K562 treated with DMSO at 1 percent for 24 hours (cell line): ENCODE measurements around the gene ZFYVE19. TPM values are rescaled to one million over a fixed set of nuclear protein-coding genes. Genes with fewer than 3 reads are reported as not detected.

Source experiments
- total RNA-seq: library from RNA; unstranded; fragments of 300-600 nt; gene quantifications from 2 replicates; pipeline ENCODE4 v1.2.3, GENCODE V29; 2022; ENCODE audit warnings: low read depth; ENCODE audit not compliant: insufficient read depth

Gene ZFYVE19, protein sequence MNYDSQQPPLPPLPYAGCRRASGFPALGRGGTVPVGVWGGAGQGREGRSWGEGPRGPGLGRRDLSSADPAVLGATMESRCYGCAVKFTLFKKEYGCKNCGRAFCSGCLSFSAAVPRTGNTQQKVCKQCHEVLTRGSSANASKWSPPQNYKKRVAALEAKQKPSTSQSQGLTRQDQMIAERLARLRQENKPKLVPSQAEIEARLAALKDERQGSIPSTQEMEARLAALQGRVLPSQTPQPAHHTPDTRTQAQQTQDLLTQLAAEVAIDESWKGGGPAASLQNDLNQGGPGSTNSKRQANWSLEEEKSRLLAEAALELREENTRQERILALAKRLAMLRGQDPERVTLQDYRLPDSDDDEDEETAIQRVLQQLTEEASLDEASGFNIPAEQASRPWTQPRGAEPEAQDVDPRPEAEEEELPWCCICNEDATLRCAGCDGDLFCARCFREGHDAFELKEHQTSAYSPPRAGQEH
- total RNA-seq = 57.2 and 62.1 TPM in 2 replicates

DNA sequence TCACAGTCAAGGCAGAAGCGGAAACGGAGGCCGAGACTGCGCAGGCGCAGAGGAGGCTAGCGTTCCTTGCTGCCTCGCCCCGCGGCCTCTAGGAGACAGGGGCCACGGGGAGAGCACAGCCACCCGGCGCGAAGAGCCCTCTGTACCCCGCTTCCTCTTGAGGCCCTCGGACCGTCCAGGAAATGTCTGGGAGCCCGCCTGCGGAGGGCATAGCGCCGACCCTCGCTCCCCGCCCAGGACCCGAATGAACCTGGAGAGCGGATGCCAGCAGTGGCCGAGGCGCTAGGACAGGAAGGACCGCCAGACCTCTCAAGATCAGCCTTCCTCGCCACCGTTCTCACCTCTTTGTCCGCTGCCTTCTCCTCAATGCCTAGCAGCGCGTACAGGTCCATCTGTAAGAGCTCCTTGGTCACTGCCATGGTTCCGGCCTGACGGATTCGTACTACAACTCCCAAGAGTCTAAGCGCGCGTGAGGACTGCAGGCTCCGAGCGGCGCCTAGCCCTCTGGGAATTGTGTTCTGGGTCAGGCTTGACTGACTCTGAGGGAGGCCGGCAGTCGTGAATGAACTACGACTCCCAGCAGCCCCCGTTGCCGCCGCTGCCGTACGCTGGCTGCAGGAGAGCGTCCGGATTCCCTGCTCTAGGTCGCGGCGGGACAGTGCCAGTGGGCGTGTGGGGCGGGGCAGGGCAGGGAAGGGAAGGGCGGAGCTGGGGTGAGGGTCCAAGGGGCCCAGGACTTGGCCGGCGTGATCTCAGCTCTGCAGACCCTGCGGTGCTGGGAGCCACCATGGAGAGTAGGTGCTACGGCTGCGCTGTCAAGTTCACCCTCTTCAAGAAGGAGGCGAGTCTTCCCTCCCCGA is at the start of gene ZFYVE19, which contains the start of gene DNAJC17:
Gene ZFYVE19 (plus strand): TSS at position 62 of the 860 bp plus-strand sequence. CDS start 501 bp downstream, at position 563.
Gene DNAJC17 (minus strand): TSS at position 446 of the 860 bp plus-strand sequence. CDS start 27 bp downstream, at position 419.

DNA sequence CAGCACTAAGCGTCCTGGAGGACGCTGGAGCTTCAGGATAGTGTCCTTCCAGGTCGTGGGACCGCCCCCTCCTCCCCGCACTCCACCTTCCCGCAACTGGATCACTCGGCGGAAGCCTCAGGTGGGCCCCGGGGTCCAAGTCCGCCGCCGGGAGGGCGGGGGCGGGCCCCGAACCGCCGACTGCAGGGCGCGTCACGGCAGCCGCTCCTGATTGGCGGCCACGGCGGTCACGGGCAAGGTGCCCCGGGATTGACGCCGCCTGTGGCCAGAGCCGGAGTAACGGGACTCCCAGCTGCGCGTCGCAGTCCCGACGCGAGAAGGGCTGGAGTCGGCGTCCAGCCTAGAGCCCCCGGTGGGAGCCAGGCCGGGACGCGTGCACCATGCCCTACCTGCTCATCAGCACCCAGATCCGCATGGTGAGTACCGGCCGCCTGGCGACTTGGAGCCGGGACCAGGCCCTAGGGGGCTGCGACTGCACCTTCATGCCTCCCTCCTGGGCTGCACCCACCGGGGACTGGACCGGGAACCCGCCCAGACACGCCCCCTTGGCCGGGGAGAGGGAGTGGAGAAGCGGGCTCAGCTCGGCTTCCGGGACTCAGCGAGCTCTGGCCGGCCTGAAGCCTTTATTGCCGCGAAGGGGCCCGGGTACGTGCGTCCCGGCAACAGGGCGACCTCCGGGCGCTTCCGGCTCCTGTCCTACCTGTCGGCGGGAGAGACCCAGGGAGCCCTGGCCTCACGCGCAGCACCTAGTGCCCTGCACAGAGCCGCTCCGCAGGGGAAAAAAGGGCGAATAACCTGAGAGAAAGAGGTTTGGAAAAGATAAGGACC is 42.9 kb upstream of the ZFYVE19 start, which contains the start of gene GCHFR:
Gene GCHFR (plus strand): TSS at position 268 of the 828 bp plus-strand sequence. CDS start 113 bp downstream, at position 381.

DNA sequence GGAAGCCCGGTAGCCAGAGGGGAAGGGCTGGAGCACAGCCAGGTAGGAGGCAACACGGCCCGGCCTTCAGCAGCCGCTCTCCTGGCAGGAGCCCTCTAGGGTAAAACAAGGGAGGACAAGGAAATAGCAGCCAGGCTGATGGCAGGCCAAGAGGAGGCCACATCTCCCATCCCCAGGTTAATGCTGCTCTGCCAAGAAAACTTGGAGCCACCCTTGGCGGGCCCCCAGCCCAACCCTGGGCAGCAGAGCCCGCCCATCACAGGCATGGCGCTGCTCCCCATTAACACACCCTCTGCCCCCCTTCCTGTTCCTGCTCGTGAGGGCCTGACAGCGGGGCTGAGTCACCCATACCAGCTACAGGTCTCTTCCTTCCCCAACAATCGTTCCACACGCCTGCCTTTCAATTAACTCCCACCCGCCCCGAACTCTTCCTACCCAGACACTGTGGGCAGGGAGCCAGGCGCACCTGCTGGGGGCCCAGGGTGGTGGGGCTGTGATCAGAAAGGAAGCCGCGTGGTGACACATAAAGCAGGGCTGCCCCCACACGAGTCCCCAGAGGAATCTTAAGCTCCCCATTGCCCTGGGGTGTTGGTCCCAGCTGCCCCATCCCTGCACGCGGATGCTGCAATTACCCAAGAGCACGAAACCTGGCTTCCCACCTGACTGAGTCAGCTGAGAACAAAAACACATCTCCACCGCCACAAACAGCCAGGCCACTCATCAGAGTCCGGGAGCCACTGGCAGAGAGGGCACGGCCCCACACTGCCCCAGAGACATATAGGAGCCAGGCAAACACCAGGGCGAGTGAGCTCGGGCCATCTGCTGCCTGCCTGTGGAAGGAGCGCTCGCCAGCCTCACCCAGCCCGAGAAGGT is 37.4 kb upstream of the ZFYVE19 start, which contains the start of gene C15orf62:
Gene C15orf62 (plus strand): TSS at position 707 of the 873 bp plus-strand sequence. CDS start 516 bp downstream, outside the sequence.

DNA sequence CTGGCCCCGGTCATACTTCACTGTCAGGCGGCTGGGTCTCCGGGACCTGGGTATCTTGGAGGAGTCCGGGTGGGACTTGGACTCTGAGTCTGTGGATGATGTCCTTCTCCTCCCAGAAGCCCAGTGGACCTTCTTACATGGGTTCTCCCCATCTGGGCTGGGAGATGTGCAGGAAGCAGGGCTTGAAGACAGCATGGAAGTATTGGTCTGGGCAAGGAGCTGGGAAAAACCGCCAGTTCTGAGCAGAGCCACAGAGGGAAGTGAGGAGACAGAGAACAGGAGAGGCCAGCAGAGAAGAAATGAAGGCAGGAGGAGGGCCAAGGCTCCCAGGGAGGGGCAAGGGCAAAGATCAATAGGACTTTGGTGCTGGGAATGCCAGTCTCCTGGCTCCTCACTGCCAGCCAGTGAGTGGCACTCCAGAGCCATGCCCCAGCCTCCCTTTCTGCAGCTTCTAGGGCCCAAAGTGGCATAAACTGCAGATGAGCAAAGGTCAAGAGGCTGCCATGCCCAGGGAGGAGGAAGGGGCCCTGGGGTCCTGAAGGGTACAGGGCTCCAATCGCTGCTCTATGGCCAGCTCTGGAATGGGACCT is 21.7 kb downstream of the ZFYVE19 start, which contains the start of gene PPP1R14D:
Gene PPP1R14D (minus strand): TSS at position 262 of the 590 bp plus-strand sequence. CDS start 67 bp downstream, at position 195.

DNA sequence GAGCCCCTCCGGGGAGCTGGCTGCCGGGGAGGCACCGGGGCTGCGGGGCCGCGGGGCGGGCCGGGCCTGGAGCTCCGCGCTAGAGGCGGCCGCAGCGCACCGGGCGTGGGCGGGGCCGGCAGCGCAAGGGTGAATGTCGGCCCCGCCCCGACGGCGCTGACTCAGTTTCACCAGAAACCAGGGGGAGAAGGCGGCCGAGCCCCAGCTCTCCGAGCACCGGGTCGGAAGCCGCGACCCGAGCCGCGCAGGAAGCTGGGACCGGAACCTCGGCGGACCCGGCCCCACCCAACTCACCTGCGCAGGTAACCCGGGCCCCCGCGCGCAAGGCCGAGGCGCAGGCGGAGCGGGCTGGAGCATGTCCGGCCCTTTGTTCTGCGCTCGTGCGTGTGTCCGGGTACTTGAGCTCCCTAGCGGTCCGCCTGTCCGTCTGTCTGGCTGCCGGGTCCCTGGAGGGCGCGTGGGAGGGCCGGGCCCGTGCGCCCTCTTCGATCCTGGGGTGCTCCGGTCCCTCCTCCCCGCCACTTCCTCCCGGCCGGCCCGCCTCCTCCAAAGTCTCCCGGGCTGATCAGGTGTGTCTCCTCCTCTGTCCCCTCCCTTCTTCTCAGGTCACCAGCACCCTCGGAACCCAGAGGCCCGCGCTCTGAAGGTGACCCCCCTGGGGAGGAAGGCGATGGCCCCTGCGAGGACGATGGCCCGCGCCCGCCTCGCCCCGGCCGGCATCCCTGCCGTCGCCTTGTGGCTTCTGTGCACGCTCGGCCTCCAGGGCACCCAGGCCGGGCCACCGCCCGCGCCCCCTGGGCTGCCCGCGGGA is 37.2 kb downstream of the ZFYVE19 start, which contains the start of gene SPINT1:
Gene SPINT1 (plus strand): TSS at position 164 of the 811 bp plus-strand sequence. CDS start 507 bp downstream, at position 671.

Other genes with a start within 250 kb of the ZFYVE19 start
- 19.0 and 22.3 TPM in 2 replicates for gene CCDC32, start 242.0 kb upstream of the ZFYVE19 start, total RNA-seq
- 16.3 and 18.3 TPM in 2 replicates for gene RPUSD2, start 237.8 kb upstream of the ZFYVE19 start, total RNA-seq
- 14.3 and 18.8 TPM in 2 replicates for gene KNL1, start 212.8 kb upstream of the ZFYVE19 start, total RNA-seq
- 28.1 and 32.5 TPM in 2 replicates for gene RAD51, start 111.9 kb upstream of the ZFYVE19 start, total RNA-seq
- 45.3 and 54.5 TPM in 2 replicates for gene RMDN3, start 51.8 kb upstream of the ZFYVE19 start, total RNA-seq
- gene GCHFR, start 43.0 kb upstream of the ZFYVE19 start, total RNA-seq = 145 and 153 TPM in 2 replicates
- 5.1 and 6.2 TPM in 2 replicates for gene C15orf62, start 37.1 kb upstream of the ZFYVE19 start, total RNA-seq
- gene DNAJC17, start 384 bp downstream of the ZFYVE19 start, total RNA-seq = 14.4 and 18.0 TPM in 2 replicates
- not detected in 2 replicates for gene PPP1R14D, start 21.6 kb downstream of the ZFYVE19 start, total RNA-seq
- 9.2 and 10.3 TPM in 2 replicates for gene SPINT1, start 37.0 kb downstream of the ZFYVE19 start, total RNA-seq
- 1.9 and 2.5 TPM in 2 replicates for gene RHOV, start 67.1 kb downstream of the ZFYVE19 start, total RNA-seq
- gene VPS18, start 87.4 kb downstream of the ZFYVE19 start, total RNA-seq = 40.9 and 42.3 TPM in 2 replicates
- gene DLL4, start 122.3 kb downstream of the ZFYVE19 start, total RNA-seq = 0.91 and 1.6 TPM in 2 replicates
- gene CHAC1, start 146.4 kb downstream of the ZFYVE19 start, total RNA-seq = 82.9 and 89.4 TPM in 2 replicates